Endothelial cell of coronary artery (primary cell): ENCODE measurements around the gene LIN9. TPM values are rescaled to one million over a fixed set of nuclear protein-coding genes. Genes with fewer than 3 reads are reported as not detected.

Experiments used
- total RNA-seq: library from RNA; depleted of rRNA; stranded (reverse); fragments of >200 nt; gene quantifications from 2 replicates; pipeline ENCODE4 v1.2.3, GENCODE V29; 2014

Gene LIN9
- 4.7 and 5.7 TPM in 2 replicates for total RNA-seq

GRCh38 chr1:226308723-226309397 lies at the start of gene LIN9:
LIN9 (minus strand) TSS chr1:226309164; CDS start chr1:226309139, 25 bp downstream.

GRCh38 chr1:226223157-226223785 lies 85.7 kb downstream of the LIN9 start, which contains the start of gene MIXL1:
MIXL1 (plus strand) TSS chr1:226223664; CDS start chr1:226223682, 18 bp downstream.

GRCh38 chr1:226186124-226187018 lies 122.6 kb downstream of the LIN9 start, which contains the start of gene ACBD3:
ACBD3 (minus strand) TSS chr1:226186741; CDS start chr1:226186675, 66 bp downstream.

Other genes with a start within 250 kb of the LIN9 start
- 140 and 169 TPM in 2 replicates for gene H3-3A, start 246.4 kb downstream of the LIN9 start, total RNA-seq
- 39.8 and 46.8 TPM in 2 replicates for gene ACBD3, start 122.4 kb downstream of the LIN9 start, total RNA-seq
- not detected in 2 replicates for gene MIXL1, start 85.5 kb downstream of the LIN9 start, total RNA-seq
- gene PARP1, start 98.9 kb upstream of the LIN9 start, total RNA-seq: 108 and 133 TPM in 2 replicates
- not detected in 2 replicates for gene STUM, start 239.6 kb upstream of the LIN9 start, total RNA-seq